Thyroid gland (tissue), 4 donors: ENCODE measurements around the gene SEMA4D. TPM values are rescaled to one million over a fixed set of nuclear protein-coding genes. Genes with fewer than 3 reads are reported as not detected.

Experiments used
- DNase-seq, 2 donors: peaks; one replicate each; pipeline ENCODE4 v3.0.0-alpha.2; 2019
- H3K27ac ChIP-seq, 3 donors: fragments of 200-600 bp; sonication (generic); 1 replicate in 2 of 3; 2 replicates in 1 of 3; pipeline ENCODE4 v1.5.1; 2016 to 2019; ENCODE audit warnings: mild to moderate bottlenecking in 1 of 3, moderate library complexity in 1 of 3
- H3K27me3 ChIP-seq: fragments of 200-600 bp; sonication (generic); one replicate; pipeline ENCODE4 v1.5.1; 2019
- H3K36me3 ChIP-seq, 2 donors: fragments of 200-600 bp; sonication (generic); one replicate each; pipeline ENCODE4 v1.5.1; 2016 to 2019
- H3K4me1 ChIP-seq, 2 donors: fragments of 200-600 bp; sonication (generic); one replicate each; pipeline ENCODE4 v1.5.1; 2017 to 2019
- H3K4me3 ChIP-seq, 3 donors: fragments of 200-600 bp; sonication (generic); replicated peaks in 1 of 3; 1 replicate in 2 of 3; 2 replicates in 1 of 3; pipeline ENCODE4 v1.5.1; 2016; ENCODE audit warnings: mild to moderate bottlenecking in 1 of 3
- H3K9me3 ChIP-seq: fragments of 200-600 bp; sonication (generic); one replicate; pipeline ENCODE4 v1.5.1; 2017
- CTCF ChIP-seq, 6 experiments: fragments of 200-600 bp in 3 of 6; fragments of 450-650 bp in 3 of 6; sonication (generic) in 3 of 6; IDR thresholded peaks; one replicate each; pipeline ENCODE4 v1.5.1; 2016 to 2019; ENCODE audit warnings: antibody characterized with exemption in 6 of 6, mild to moderate bottlenecking in 2 of 6, inconsistent platforms in 1 of 6, moderate library complexity in 1 of 6
- POLR2A ChIP-seq, 2 donors: fragments of 450-650 bp; IDR thresholded peaks; one replicate each; pipeline ENCODE4 v1.6.1; 2017; ENCODE audit warnings: antibody characterized with exemption in 2 of 2, mild to moderate bottlenecking in 2 of 2, moderate library complexity in 1 of 2
- WGBS, 2 donors: methylation state at CpG; one replicate each; pipeline ENCODE4 v1.1.5; 2017; 5-methylcytosine and 5-hydroxymethylcytosine counted together
- intact Hi-C: fragments of 100-400 bp; cut with DNase I; formaldehyde crosslinking; loops from one replicate; pipeline ENCODE4 v1.15.1; 2023
- total RNA-seq, 4 donors: library from RNA; depleted of rRNA; stranded (reverse); fragments of >200 nt; gene quantifications; one replicate each; pipeline ENCODE4 v1.2.3, GENCODE V29; 2016

The SEMA4D gene
- total RNA-seq, 4 donors from 2014 or later = 19.9 to 29.6 (median 28.9) TPM

DNA sequence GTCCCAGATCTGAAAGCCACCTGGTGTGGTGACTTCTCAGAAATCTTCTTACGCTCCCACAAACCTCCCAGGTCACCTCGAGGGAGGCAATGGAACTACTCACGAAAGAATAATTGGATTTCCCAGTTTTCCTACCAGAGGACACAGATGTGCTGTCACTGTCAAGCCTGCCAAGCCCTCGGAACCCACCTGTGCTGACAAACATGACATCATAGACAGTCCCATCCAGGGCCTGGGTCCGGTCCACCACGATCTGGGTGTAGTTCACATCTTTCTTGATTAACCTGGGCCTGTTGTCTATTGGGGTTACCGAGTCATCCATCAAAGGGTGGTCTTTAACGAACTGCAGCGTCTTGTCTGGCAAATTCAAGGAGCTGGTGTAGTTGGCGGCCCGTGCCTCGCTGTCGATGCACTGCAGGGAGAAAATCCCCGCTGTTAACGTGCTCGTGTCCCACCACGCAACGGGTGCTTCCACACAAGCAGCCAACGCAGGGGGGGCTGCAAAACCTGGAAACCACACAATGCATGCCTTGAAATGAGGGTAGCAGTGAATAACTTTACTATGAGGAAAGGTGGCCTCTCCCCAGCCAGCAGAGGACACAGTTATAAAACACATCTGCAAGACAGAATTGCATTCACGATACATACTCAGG is 110.6 kb downstream of the SEMA4D start:
- peak overlapping the region in 2 of 3 donors; percentile 37 to 51 for H3K27ac ChIP-seq
- no peaks in the 10 kb centered on the region for H3K27me3 ChIP-seq
- no peak overlapping the region for H3K4me3 ChIP-seq
- TF ChIP-seq POLR2A (IDR thresholded peaks at IDR 0.05) (no peak), CTCF (IDR thresholded peaks at IDR 0.05) (no peak)
- no peaks in the 10 kb centered on the region for H3K9me3 ChIP-seq
- 95 to 96% methylated on average over 19 to 20 of the region's 20 CpGs for whole genome bisulfite sequencing, 2 donors
- peaks cover 5 to 18% of the 10 kb centered on the region in 2 donors for H3K36me3 ChIP-seq
- H3K4me1 ChIP-seq = peaks cover 5 to 34% of the 10 kb centered on the region in 2 donors
- intact Hi-C loops = loop anchor here (5.0 kb wide), 1 partner anchor 55 kb away; no protein-coding TSS in a partner anchor
- no peak for DNase-seq

GRCh38 chr9:89386797-89387196 is 111.1 kb downstream of the SEMA4D start:
- DNase-seq = peak; percentile 46 to 63
- H3K4me3 ChIP-seq = no peak overlapping the region
- no peaks in the 10 kb centered on the region for H3K9me3 ChIP-seq
- H3K27me3 ChIP-seq = no peaks in the 10 kb centered on the region
- peaks cover 5 to 18% of the 10 kb centered on the region in 2 donors for H3K36me3 ChIP-seq
- peak overlapping the region in 2 of 3 donors; percentile 37 to 51 for H3K27ac ChIP-seq
- intact Hi-C loops = loop anchor here (5.0 kb wide), 1 partner anchor 56 kb away; no protein-coding TSS in a partner anchor
- 77 to 80% methylated on average over 9 to 10 of the region's 11 CpGs for WGBS, 2 donors
- peaks cover 7 to 39% of the 10 kb centered on the region in 2 donors for H3K4me1 ChIP-seq
- TF ChIP-seq POLR2A (IDR thresholded peaks at IDR 0.05) = no peak
- TF ChIP-seq CTCF (IDR thresholded peaks at IDR 0.05) = no peak

- H3K27me3 ChIP-seq = no peaks in the 10 kb centered on the region
- intact Hi-C loops = loop anchor here (5.0 kb wide), 1 partner anchor 56 kb away; no protein-coding TSS in a partner anchor
- H3K4me1 ChIP-seq = peaks cover 13 to 45% of the 10 kb centered on the region in 2 donors
- 92 to 97% methylated on average over 11 of the region's 11 CpGs for WGBS, 2 donors
- H3K4me3 ChIP-seq = no peak overlapping the region
- peaks cover 5 to 18% of the 10 kb centered on the region in 2 donors for H3K36me3 ChIP-seq
- no peak for TF ChIP-seq CTCF (IDR thresholded peaks at IDR 0.05)
- no peak for TF ChIP-seq POLR2A (IDR thresholded peaks at IDR 0.05)
- DNase-seq = no peak
- H3K27ac ChIP-seq = peak overlapping the region in 1 of 3 donors; percentile 37
- H3K9me3 ChIP-seq = no peaks in the 10 kb centered on the region
Observed at GRCh38 chr9:89386206-89386605, 111.7 kb downstream of the SEMA4D start.

DNA sequence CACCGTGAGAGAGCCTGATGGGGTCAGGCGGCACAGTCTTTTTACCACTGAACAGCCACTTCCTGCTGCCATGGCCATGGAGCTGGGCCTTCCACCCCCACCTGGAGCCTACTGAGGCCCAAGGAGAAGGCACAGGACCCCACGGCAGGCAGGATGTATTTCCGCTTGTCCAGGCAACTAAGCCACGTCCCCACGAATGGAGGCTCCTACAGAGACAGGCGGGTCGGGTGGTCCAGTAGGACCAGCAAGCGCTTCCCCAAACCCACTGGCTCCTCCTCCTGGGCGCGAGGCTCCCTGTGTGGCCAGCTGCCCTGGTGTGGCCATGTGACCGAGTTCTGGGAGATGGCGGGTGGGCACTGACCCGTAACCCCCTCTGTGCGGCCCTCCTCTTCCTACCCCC is 113.1 kb downstream of the SEMA4D start:
- Histone ChIP-seq H3K4me3 (no peak overlapping the region), H3K9me3 (no peaks in the 10 kb centered on the region), H3K36me3 (peaks cover 0 to 5% of the 10 kb centered on the region in 2 donors), H3K27me3 (no peaks in the 10 kb centered on the region), H3K27ac (no peak overlapping the region), H3K4me1 (peaks cover 25 to 58% of the 10 kb centered on the region in 2 donors)
- no peak for DNase-seq
- intact Hi-C loops = loop anchor here (5.0 kb wide), 1 partner anchor 58 kb away; no protein-coding TSS in a partner anchor
- TF ChIP-seq CTCF (IDR thresholded peaks at IDR 0.05) (no peak), POLR2A (IDR thresholded peaks at IDR 0.05) (no peak)
- 92 to 97% methylated on average over 8 to 9 of the region's 15 CpGs for WGBS, 2 donors

GRCh38 chr9:89383721-89384300 is 114.1 kb downstream of the SEMA4D start:
- Histone ChIP-seq H3K27ac (no peak overlapping the region), H3K9me3 (no peaks in the 10 kb centered on the region), H3K4me3 (no peak overlapping the region), H3K27me3 (no peaks in the 10 kb centered on the region), H3K36me3 (peaks cover 0 to 5% of the 10 kb centered on the region in 2 donors), H3K4me1 (peaks cover 27 to 66% of the 10 kb centered on the region in 2 donors)
- DNase-seq = no peak
- TF ChIP-seq POLR2A (IDR thresholded peaks at IDR 0.05) (no peak), CTCF (IDR thresholded peaks at IDR 0.05) (no peak)
- intact Hi-C loops = no loop called here
- WGBS, 2 donors = 92 to 94% methylated on average over 19 of the region's 19 CpGs
